ENCODE results near the gene DRC3.
"Not testable (repeated sequence)": the region's sequence is repeated elsewhere in the genome, so short reads cannot be mapped to it uniquely, and the experiment has no call there.

Gene DRC3

DNA sequence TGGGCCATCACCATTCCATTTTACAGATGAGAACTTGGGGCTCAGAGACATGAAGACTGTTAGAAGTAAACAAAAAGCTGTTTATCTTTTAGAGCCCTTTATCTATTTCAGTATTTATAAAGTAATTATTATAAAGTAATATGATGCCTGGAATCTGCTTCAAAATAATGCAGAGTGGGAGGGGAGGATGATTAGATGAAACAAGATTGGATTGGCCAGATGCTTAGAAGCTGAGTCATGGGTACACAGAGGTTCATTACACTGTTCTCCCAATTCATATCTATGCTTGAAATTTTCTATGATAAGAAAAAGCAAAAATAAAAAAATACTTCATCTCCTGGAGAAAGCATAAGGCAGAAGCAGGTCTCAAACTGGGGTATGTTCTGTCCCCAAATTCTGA lies 29.8 kb upstream of the DRC3 start:
- DNase-seq (ENCODE audit: low read depth): no peak

DNA sequence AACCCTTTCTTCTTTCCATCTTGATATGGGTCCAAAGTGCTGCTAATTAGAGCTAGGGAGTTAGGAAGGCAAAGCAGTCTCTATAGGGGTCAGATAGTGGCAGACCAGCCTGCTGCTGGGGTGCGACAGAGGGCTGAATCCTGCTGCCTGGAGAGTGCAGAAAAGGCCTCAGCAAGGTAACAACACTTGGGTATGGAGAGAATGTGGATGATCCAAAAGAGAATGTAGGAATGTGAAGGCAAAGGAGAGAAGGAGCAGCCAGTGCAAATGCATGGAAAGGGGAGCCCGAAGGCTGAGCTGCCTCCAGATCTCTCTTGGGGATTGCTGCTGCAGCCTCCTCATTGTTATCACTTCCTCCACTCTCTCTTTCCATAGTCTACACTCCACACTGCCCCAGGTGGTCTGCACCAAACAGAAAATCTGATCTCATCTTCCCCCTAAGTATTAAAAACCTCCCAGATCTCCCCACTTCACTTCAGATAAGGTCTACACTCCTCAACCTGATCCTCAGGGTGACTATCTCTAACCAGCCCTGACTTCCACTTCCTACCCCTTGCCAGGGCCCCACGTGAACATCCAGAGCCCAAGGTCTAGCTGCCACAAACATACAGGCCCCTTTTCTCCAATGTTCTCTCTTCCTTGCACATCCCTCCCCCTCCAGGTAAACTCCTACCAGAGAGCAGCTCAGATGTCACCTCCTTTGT lies 29.2 kb upstream of the DRC3 start:
- DNase-seq (ENCODE audit: low read depth): no peak

DNA sequence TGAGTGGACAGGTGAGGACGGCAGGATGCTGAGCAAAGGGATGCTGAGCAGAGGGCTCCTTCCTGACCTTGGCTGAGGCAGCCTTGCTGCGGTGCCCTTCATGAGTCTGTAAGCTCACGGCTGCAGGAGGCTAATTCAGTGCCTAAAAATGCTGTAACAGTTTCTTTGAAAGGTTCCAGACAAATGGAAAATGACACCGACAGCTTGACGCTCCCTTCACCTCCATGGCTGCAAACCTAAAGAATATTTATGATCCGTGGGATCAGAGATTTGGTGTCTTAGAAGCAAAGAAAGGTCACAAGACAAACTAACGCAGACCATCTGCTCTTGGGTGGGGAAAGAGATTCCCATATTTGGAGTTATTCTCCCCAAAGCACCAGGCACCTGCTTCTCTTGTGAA lies 28.4 kb upstream of the DRC3 start:
- DNase-seq (ENCODE audit: low read depth): no peak

DNA sequence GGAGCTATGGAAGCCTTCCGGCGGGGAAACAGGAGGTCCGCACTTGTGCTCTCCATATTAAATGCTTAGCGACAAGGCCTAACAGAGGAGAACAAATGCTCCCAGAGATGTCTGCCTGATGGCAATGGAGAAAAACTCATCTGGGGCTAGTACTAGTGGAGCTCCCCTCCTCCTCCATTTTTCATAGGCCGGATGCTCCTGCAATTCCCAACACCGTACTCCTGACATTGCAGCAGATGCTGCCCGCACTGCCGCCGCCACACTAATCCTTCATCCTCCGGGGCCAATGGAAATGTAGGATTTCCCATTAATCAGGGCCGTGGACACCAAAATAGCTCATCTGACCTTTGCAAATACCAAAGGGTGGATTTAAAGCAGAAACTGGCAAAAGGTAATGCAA lies 27.9 kb upstream of the DRC3 start:
- DNase-seq (ENCODE audit: low read depth): no peak

DNA sequence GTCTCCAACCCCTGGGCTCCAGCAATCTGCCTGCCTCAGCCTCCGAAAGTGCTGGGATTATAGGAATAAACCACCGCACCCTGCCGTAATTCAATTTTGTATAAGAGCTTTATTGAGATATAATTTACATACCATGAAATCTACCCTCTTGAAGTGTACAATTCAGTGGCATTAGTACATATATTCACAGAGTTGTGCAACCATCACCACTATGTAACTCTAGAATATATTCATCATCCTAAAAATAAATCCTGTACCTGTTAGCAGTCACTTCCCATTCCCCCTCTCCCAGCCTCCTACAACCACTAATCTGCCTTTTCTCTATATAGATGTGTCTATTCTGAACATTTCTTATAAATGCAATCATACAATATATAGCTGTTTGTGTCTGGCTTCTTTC lies 26.6 kb upstream of the DRC3 start:
- no peak for DNase-seq (ENCODE audit: low read depth)

DNA sequence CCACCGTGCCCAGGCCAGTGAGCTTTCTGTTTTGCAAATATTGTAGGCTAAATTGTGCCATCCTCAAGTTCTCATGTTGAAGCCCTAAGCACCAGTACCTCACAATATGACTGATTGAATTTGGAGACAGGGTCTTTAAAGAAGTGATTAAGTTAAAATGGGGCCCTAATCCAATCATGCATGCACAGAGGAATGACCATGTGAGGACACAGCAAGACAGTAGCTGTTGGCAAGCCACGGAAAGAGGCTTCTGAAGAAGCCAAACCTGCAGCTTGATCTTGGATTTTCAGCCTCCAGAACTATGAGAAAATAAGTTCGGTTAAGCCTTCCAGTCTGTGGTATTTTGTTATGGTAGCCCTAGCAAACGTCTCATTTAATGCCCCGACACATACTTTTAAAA lies 25.4 kb upstream of the DRC3 start:
- no peak for DNase-seq (ENCODE audit: low read depth)

DNA sequence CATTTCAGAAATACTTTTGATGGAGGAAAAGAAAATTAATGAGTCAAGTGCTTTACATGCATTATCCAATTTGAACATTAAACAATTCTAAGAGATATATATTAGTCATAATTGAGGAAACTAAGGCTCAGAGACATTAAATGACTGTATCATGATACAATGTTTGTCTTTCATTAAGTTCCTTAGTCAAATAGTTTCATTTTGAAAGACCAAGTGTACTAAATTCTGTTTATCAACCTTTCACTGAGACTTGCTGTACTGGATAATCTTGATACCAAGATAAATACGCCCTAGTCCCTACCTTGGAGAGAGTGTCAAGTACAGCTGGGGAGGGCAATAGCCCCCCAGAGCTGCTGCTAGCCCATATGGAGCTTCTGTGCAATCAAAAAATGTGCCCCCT lies 24.7 kb upstream of the DRC3 start:
- no peak for DNase-seq (ENCODE audit: low read depth)

DNA sequence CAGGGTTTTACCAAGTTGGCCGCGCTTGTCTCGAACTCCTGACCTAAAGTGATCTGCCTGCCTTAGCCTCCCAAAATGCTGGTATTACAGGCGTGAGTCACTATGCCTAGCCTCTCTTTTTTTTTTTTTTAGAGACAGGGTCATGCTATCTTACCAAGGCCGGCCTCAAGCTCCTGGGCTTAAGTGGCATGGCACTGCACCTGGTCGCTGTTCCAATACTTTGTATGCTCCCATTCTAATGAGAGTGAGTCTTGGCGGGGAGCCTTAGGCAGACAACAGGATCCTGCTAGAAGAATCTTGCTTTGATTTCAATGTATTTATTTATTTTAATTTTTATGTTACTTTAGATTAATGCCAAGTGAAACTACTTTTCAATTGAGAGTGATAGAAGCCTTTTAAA lies 22.3 kb upstream of the DRC3 start:
- no peak for DNase-seq (ENCODE audit: low read depth)

DNA sequence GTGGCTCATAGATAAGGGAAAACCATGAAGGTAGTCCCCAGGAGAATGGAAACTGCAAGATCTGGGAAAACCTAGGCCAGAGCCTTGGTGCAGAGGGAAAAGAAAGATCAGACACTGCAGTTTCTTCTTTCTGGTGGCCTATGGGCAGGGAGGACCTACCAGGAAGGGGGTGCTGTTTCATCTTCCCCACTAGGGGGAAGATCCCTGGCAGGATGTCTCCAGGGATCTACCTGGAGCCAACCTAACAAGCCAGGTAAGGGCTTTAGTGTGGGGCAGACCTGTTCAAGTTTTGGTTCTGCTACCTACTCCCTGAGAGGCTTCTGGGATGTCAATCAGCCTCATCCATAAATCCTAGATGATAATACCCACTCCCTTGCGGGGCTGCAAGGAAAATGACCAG lies 21.9 kb upstream of the DRC3 start:
- DNase-seq (ENCODE audit: low read depth): no peak

DNA sequence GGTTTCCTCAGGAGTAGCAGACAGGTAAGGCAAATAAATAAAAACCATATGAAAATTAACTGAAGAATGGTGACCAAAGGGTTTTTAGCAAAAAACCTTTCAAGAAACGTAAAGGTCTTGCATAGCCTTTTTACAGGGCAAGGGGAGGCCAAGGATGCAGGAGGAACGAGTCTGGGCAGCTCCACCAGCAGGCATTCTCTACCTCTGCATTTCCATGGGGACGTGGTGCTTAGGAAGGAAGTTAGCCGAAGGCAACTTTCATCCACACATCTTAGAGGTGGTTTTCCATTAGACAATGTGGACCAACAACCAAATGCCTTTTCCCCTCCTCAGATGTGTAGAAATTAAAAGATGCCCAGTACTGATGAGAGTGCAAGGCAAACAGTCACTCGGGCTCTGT lies 21.1 kb upstream of the DRC3 start:
- DNase-seq (ENCODE audit: low read depth): no peak

DNA sequence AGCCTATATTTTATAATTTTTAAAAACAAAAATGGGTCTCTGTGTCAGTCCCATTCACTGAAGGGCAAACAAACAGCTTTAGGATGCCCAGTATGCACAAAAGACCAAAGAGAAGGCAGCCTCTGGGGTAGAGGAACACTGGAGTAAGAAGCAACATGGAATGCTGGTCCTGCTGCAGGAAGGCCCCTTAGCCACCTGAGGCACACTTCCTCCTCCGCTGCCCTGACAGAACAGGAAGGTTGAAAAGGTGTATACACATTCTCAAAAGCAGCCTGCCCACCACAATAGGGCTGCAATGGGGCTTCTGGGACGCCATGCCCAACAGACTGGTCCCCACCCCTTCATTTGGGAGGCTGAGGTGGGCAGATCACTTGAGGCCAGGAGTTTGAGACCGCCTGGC lies 20.0 kb upstream of the DRC3 start:
- DNase-seq (ENCODE audit: low read depth): no peak

DNA sequence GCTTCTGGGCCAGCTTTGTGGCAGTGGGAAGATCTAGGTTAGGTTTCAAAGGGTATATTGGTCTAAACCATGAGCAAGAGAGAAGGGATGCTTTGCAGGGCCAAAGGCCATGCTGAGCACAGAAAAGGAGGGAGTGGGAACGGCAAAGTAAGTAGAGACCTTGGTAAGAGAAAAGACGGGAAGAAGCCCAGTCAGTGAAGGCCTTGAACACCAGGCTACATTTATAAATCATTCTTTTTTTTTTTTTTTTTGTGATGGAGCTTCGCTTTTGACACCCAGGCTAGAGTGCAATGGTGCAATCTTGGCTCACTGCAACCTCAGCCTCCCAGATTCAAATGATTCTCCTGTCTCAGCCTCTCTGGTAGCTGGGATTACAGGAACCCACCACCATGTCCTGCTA lies 18.6 kb upstream of the DRC3 start:
- DNase-seq (ENCODE audit: low read depth): no peak

DNA sequence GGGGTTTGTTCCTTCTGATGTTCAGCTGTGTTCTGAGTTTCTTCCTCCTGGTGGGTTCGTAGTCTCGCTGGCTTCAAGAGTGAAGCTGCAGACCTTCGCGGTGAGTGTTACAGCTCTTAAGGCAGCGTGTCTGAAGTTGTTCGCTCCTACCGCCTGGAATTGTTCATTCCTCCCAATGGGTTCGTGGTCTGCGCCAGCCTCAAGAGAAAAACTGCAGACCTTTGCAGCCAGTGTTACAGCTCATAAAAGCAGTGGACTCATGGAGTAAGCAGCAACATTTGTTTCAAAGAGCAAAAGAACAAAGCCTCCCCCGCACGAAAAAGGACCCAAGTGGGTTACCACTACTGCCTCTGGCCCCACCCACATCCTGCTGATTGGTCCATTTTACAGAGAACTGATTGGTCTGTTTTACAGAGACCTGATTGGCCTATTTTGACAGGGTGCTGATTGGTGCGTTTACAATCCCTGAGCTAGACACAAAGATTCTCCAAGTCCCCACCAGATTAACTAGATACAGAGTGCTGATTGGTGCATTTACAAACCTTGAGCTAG lies 16.8 kb upstream of the DRC3 start:
- not testable (repeated sequence) for DNase-seq (ENCODE audit: low read depth)

DNA sequence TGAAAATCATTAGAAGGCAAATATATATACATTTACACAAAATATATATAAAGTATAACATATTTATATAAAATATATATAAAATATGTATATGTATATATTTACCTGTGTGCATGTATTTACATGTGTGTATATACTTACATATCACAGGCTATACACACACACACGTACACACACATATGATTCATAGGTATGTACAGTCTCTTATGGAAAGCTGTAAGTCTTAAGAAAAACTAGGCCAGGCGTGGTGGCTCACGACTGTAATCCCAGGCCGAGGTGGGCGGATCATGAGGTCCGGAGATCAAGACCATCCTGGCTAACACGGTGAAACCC lies 15.1 kb upstream of the DRC3 start:
- no peak for DNase-seq (ENCODE audit: low read depth)

DNA sequence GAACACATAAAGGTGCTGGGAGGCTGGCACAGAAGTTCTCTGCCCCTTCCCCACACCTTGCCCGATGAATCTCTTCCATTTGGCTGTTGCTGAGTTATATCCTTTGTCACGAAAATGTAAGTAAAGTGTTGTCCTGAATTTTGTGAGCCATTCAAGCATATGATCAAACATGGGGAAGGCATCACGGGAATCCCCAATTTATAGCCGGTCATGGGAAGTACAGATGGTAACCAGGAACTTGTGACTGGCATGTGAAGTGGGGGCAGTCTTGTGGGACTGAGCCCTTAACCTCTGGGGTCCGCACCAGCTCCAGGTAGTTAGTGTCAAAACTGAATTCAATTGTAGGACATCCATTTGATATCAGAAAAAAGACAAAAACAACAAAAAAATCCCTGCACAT lies 13.7 kb upstream of the DRC3 start:
- DNase-seq (ENCODE audit: low read depth): no peak

DNA sequence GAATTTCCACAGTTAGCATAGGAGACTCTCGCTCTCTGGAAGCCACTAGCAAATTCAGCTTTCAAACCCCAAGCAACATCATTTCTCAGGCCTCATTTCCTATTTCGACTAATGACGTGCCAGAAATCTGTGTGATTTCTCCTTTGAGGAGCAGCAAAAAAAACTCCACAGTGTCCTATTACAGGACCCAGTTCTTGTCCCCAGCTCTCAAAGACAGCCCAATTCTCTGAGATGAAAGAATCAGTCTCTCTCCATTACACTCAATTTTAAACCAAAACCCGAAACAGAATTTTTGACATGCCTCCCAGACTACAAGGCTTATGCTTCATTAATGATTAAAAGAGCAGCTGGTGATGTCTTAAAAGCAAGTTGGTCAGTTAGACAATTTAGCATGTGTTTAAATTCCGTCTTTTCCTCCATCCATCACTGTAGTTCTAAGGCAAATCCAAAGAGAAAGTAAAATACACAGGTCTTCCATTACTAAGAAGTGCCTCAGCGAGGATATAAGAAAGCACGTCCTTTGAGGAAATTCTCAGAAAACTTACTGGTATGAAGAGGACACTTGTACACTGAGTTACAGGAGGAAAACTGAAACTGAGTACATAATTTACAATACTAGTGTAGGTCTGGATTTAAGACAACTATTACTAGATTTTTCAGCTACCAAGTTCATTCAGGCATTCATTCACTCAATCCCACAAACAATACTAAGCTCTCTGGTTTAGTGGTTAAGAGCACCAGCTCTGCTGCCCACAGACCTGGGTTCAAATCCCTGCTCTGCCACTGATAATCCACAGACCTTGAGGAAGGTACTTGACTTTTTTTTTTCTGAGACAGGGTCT lies 12.9 kb upstream of the DRC3 start:
- no peak for DNase-seq (ENCODE audit: low read depth)

DNA sequence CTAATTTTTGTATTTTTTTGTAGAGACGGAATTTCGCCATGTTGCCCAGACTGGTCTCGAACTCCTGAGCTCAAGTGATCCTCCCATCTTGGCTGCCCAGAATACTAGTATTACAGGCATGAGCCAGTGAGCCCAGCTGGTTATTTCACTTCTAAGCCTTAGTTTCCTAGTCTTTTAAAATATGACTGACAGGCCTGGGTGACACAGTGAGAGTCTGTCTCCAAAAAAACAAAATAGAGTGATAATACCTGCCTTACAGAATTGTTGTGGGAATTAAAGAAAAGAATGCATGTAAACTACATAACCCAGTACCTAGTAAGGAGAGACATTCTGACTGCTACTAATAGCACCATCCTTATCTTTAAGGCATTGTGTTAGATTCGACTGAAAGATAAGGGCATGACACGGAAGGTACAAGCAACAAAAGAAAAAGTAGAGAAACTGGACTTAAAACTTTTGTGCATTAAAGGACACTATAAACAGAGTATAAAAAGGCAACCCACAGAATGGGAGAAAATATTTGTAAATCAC lies 12.1 kb upstream of the DRC3 start:
- DNase-seq (ENCODE audit: low read depth): no peak

DNA sequence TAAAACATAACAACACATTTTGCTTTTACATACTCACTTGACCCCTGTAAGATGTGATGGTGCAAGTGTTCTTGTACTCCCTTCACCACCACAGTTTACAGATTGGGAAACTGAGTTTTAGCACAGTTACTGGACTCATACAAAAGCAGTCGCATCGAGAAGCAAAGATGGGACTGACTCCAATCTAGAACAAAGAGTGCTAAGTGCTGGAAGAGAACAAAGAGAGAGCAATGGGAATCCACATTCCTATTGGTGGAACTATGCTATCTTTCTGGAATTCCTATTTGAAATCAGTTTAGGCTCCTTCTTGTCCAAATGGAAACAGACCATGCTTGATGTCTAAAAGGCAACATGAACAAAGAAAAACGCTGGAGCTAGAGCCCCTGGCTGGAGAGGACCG lies 9.6 kb upstream of the DRC3 start:
- DNase-seq (ENCODE audit: low read depth): no peak

DNA sequence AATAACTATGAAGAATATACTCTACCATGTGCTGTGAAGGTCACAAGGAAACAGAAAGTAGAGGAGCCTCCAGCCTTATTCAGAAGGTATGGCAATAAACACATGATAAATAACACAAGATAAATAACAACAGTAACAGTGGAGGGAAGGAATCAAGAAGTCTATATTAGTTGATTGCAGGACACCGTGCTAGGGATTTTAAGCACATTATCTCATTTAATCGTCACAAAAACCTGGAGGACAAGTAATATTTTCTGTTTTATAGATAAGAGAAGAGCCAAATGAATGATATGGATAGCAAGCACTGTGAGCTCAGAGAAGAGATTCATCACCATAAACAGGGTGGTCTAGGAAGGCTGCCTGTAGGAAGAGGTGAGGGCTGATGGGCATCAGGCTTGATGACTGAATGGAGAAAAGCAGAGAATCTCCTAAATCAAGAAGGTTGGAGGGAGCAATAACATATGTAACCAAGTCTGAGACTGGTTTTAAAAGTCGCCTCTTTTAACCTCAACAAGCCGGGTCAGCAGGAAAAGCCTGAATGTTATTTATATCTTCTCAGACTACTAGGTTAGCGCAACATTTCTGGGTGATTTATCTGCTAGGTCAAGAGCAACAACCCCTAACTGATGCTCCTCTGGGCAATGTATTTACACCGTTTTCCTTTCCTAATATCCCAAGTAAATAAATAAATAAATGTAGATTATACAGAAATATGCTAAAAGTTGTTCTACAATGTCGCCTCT lies 8.8 kb upstream of the DRC3 start:
- no peak for DNase-seq (ENCODE audit: low read depth)

DNA sequence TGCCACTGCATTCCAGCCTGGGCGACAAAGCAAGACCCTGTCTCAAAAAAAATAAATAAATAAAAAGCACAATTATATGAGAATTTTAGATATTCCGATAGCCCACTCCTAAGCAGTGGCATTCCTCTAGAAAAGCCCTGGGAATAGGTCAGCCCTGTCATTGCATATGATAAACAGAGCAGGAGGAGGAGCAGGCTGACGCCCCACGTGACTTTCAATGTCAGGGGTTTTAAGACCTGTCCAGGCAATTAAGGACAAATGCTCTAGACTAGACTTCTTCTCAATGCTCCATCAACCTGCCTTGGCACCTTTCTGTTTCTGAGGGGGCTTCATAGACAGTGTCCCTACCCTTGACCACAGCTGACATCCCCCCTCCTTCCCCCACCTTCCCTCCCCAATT lies 8.0 kb upstream of the DRC3 start:
- no peak for DNase-seq (ENCODE audit: low read depth)

DNA sequence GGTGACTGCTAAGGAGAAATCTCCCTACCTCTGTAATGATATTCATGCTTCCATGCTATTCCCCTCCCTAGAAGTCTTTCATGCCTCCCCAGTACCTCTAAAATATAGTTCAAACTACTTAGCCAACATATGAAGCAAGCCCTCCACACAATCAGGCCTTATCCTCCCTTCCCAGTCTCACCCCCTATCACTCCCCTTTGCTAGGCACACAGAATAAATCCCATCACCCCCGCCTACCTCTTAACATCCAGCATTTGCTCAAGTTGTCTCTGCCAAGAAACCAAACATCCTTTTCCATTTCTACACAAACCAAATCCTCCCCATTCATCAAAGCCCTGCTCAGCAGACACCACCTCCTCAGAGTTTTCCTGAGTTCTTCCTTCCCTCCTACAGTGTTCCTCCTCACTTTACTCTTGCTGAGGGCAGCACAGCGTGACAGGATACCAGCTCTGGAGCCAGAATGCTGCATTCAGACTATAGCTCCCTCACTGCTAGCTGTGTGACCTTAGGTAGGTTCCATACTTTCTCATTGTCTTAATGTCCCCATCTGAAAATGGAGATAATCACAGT lies 7.4 kb upstream of the DRC3 start:
- DNase-seq (ENCODE audit: low read depth): no peak

DNA sequence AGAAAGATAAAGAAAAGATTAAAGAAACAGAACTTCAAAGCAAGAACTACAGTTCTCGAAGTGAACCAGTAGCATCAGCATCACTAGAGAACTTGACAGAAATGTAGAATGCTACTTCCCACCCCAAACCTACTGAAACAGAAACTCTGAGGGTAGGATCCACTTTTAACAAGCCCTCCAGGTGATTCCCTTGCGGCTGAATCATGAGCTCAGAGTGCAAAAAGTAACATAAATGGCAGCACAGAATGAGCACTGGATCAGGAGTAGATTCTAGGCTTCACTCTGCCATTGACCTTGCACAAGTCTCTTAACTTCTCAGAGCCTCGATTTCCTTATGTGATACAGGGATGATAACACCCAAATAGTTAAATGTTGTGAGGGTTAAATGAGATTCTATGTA lies 6.3 kb upstream of the DRC3 start:
- no peak for DNase-seq (ENCODE audit: low read depth)

Data from activated T-helper 1 cell treated with Interleukin-2 at 50 U/mL for 16 hours (primary cell).